Colon (tissue), 2 donors: ENCODE measurements around the gene GGA3.
"Not testable (repeated sequence)": the region's sequence is repeated elsewhere in the genome, so short reads cannot be mapped to it uniquely, and the experiment has no call there.

Experiments
- FAIRE-seq: peaks from 2 replicates; lab custom pipeline; 2012; peaks lifted over from hg19 to GRCh38; lab: Jason Lieb, UNC
- donor health status: control.
- donor health status: control.

Gene GGA3

GRCh38 chr17:75272848-75273184 lies 11.4 kb upstream of the GGA3 start:
- FAIRE-seq, result no peak

GRCh38 chr17:75271955-75272847 lies 10.8 kb upstream of the GGA3 start:
- no peak for FAIRE-seq

DNA sequence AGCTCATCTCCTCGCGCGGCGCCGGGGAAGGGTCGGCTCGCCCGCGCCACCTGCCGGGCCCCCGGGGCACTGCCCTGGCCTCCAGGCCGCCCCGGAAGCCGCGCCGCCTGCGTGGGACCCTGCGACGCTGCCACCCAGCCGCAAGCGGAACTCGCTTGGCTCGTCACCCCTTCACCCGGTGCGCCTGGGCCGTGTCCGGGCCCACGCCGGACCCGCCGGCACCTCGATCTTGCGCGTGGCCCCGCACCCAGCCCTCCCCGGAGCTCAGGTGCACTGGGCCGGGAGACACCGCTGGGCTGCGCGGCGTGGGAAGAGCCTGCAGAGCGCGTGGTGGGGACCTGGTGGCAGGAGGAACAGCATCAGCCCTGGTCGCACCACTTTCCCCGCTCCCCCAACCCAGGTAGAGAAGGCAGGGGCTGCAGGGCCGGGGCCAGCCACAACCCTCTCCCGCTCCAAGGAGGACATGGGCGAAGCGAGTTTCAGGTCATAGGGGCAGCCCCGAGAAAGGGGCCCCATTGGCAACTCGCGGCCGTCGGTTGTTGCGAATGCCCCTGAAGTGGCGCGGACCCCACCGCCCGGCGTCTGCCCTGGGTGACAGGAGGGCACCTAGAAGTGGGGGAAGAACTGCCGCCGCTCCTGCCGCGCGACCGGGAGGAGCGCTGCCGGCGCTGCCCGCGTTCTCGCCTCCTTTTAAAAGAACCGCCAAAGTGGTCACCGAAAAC lies 10.0 kb upstream of the GGA3 start:
- no peak for FAIRE-seq

DNA sequence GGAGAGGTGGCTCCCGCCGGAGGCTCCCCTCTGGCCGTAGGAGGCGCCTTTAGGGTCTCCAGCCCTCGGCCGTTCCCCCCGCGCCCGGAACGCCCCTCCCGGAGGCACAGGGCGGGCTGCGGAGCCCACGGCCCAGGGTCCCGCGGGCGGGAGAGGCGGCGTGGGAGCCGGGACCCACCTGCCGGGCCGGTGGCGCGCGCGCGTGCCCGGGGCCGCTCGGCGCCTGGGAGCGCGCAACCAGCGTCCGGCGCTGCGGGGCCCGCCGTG lies 9.5 kb upstream of the GGA3 start, which contains the start of gene MIF4GD:
MIF4GD (minus strand) TSS at position 266 of the 267 bp plus-strand sequence. CDS start 1,036 bp downstream, outside the sequence.
- no peak for FAIRE-seq

- FAIRE-seq, result no peak
Measured at GRCh38 chr17:75270218-75270965, 9.0 kb upstream of the GGA3 start.

DNA sequence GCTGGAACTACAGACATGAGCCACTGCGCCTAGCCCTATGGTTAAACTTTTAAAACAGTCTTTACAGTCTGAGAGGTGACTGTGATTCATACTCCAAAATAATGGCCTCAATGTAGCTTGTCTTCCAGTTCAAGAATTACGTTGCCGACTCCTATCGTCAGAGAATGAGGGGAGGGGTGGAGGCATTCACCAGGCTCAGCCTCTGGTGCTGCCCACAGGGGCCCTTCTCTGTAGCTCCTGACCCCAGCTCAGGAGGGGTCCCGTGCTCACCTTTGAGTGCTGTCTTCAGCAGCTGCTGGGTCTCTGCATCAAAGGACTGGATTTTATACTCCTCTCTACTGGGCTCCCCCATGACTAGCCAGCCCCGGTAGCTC lies 8.4 kb upstream of the GGA3 start:
- FAIRE-seq, result no peak

- FAIRE-seq, result no peak
Measured at GRCh38 chr17:75267411-75268232, 6.2 kb upstream of the GGA3 start.

- no peak for FAIRE-seq
Measured at GRCh38 chr17:75267153-75267410, 5.7 kb upstream of the GGA3 start.

- no peak for FAIRE-seq
Measured at GRCh38 chr17:75266316-75267152, 5.1 kb upstream of the GGA3 start.

DNA sequence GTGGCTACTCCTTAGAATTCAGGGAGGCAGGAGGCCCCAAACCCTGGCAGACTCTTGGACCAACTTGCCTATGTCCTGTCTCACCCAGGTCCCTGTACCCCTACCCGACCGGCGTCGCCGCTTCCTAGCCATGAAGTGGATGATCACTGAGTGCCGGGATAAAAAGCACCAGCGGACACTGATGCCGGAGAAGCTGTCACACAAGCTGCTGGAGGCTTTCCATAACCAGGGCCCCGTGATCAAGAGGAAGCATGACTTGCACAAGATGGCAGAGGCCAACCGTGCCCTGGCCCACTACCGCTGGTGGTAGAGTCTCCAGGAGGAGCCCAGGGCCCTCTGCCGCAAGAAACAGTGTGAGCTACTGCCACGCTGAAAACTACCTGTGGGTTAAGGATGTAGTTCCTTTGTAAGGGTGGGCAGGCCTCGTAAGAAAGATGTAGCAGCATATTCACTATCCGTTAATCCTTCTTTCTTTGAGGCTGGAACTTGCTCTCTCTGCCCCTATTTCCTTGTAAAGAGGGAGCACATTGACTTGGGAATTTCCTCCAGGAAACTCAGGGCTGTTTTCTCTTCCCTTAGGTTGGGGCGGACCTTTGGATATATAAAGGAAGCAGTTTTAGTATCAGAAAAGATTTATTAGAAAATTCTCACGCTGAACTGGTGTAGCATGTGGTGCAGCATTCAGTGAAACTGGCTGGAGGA lies 4.4 kb upstream of the GGA3 start:
- no peak for FAIRE-seq

DNA sequence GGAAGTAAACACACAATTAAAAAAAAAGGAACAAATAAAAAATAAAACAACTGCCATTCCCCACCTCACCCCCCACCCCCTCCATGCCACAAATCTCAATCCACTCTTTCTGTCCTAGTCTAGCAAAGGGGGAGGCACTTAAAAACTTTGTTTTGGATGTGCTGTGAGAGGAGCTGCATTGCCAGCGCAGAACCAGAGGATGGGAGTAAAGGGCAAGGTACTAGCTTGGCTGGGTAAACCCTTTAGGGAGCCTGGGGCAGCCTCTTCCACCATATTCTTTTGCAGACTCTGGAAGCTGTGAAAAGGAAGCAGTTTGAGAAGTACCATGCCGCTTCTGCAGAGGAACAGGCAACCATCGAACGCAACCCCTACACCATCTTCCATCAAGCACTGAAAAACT lies 1.6 kb upstream of the GGA3 start:
- no peak for FAIRE-seq

GRCh38 chr17:75262112-75262606 lies 753 bp upstream of the GGA3 start:
- no peak for FAIRE-seq

- FAIRE-seq, result no peak
Measured at GRCh38 chr17:75260641-75261335, 618 bp downstream of the GGA3 start.

DNA sequence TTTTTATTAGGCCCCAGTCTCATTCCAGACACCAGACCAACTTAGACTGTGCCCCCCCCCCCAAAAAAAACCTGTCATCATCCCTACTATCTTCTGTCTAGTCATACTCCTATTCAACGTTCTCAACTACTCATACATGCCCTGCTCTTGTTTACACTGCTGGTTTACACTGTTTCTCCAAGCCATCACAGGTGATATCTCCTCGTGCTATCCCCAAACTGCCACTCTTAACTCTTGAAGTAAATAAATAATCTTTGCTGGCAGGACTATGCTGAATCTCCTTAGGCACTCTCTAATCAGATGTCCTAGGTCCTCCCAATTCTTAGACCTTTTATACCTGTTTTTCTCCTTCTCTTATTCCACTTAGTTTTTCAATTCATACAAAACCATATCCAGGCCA lies 4.2 kb downstream of the GGA3 start:
- FAIRE-seq, result not testable (repeated sequence)

DNA sequence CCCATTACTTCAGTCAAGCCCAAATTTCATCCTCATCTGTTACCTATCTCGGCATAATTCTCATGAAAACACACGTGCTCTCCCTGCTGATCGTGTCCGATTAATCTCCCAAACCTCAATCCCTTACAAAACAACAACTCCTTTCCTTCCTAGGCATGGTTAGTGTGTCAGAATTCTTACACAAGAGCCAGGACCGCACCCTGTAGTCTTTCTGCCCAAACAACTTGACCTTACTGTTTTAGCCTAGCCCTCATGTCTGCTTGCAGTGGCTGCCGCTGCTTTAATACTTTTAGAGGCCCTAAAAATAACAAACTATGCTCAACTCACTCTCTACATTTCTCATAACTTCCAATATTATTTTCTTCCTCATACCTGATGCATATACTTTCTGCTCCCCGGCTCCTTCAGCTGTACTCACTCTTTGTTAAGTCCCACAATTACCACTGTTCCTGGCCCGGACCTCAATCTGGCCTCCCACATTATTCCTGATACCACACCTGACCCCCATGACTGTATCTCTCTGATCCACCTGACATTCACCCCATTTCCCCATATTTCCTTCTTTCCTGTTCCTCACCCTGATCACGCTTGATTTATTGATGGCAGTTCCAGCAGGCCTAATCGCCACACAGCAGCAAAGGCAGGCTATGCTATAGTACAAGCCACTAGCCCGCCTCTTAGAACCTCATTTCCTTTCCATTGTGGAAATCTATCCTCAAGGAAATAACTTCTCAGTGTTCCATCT lies 5.3 kb downstream of the GGA3 start:
- FAIRE-seq, result not testable (repeated sequence)

GRCh38 chr17:75252039-75252816 lies 9.2 kb downstream of the GGA3 start:
- no peak for FAIRE-seq

- no peak for FAIRE-seq
Measured at GRCh38 chr17:75250009-75250471, 11.4 kb downstream of the GGA3 start.

GRCh38 chr17:75249564-75249963 lies 11.8 kb downstream of the GGA3 start:
- no peak for FAIRE-seq
